H1 (cell line): Measurements from ENCODE around the gene PID1. TPM values are rescaled to one million over a fixed set of nuclear protein-coding genes. Genes with fewer than 3 reads are reported as not detected.

Source experiments
- CREB1 ChIP-seq: IDR thresholded peaks from 2 replicates; pipeline ENCODE4 v1.6.1; 2012; ENCODE audit warnings: inconsistent platforms
- PHF8 ChIP-seq: fragments of 200-600 bp; sonication (generic); conservative IDR thresholded peaks from 2 replicates; pipeline ENCODE4 v1.7.1; 2012; ENCODE audit warnings: low read depth, mild to moderate bottlenecking, inconsistent platforms, low read length, moderate library complexity
- SP1 ChIP-seq: IDR thresholded peaks from 2 replicates; pipeline ENCODE4 v1.6.1; 2011; ENCODE audit warnings: low read depth, low read length
- TAF7 ChIP-seq: optimal IDR thresholded peaks from 2 replicates; pipeline ENCODE3; 2011; ENCODE audit warnings: low read depth, mild to moderate bottlenecking, inconsistent platforms, low read length, moderate library complexity, borderline replicate concordance
- ZNF274 ChIP-seq: IDR thresholded peaks from 2 replicates; pipeline ENCODE4 v1.7.0; 2012; ENCODE audit warnings: low read length, borderline replicate concordance; ENCODE audit errors: extremely low read depth
- polyA plus RNA-seq, 7 experiments: library from polyadenylated mRNA; depleted of rRNA in 3 of 7; stranded (reverse) in 5 of 7; unstranded in 2 of 7; fragments of >200 nt in 5 of 7; fragments of 200-250 nt in 2 of 7; gene quantifications; 1 replicate in 5 of 7; 2 replicates in 1 of 7; 4 replicates in 1 of 7; pipeline versions ENCODE4 v1.2.1 to v1.2.3, GENCODE V29; 2011 to 2013; ENCODE audit warnings: missing spikeins in 2 of 7, mixed read lengths in 2 of 7
- total RNA-seq: library from RNA; stranded (reverse); fragmentation: NEBNext Ultra II Directional; extraction: Animal tissue kit (Norgen Biotek cat#: 25700); gene quantifications from 2 replicates; pipeline ENCODE4 v1.2.1, GENCODE V29; 2021
- TF ChIP-seq, protein P1 (sequence below), 3 experiments: IDR thresholded peaks; 1 replicate in 2 of 3; 2 replicates in 1 of 3; pipeline versions ENCODE4 v1.5.1 to v1.6.1; 2011; ENCODE audit warnings: low read length in 3 of 3, mild to moderate bottlenecking in 3 of 3, inconsistent platforms in 2 of 3, low read depth in 1 of 3, moderate library complexity in 1 of 3; ENCODE audit not compliant: insufficient read depth in 1 of 3; ENCODE audit errors: control extremely low read depth in 1 of 3

Gene PID1
- total and polyA plus RNA-seq, 2 of the 8 experiments (the other 6 are each of a cell fraction or from before 2014, with no cell fraction given), result 1.5 to 3.3 TPM

DNA sequence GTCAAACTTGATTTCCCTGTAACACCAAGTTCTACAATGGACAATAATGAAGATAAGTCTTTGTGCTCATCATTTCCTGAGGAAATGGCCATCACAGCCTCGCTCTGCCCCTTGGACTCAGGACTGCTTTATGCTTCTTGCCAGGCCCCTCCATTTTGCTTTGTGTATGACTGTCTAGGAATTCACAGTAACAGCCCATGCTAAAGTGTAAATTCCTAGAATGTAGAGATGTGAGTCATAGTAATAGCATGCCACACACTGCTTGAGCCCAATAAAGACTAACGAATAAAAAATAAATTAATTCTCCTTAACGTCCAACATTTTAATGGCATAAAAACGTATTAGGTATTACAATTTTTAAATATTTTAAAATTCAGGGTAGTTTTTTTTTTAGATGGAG, 226.5 kb downstream of the PID1 start (continued):
- TF ChIP-seq CREB1, result no peak
- TF ChIP-seq SP1, result no peak
- TF ChIP-seq PHF8, result no peak
- TF ChIP-seq, protein P1, sequence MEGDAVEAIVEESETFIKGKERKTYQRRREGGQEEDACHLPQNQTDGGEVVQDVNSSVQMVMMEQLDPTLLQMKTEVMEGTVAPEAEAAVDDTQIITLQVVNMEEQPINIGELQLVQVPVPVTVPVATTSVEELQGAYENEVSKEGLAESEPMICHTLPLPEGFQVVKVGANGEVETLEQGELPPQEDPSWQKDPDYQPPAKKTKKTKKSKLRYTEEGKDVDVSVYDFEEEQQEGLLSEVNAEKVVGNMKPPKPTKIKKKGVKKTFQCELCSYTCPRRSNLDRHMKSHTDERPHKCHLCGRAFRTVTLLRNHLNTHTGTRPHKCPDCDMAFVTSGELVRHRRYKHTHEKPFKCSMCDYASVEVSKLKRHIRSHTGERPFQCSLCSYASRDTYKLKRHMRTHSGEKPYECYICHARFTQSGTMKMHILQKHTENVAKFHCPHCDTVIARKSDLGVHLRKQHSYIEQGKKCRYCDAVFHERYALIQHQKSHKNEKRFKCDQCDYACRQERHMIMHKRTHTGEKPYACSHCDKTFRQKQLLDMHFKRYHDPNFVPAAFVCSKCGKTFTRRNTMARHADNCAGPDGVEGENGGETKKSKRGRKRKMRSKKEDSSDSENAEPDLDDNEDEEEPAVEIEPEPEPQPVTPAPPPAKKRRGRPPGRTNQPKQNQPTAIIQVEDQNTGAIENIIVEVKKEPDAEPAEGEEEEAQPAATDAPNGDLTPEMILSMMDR (IDR thresholded peaks at IDR 0.05; ENCODE audit: control extremely low read depth in 1 of 3, insufficient read depth in 1 of 3, low read depth in 1 of 3, low read length in 3 of 3), result no peak
- TF ChIP-seq ZNF274, result no peak
- TF ChIP-seq TAF7, result no peak
